GM21528 (cell line): ENCODE results near the gene BTBD9.
"Not testable (repeated sequence)": the region's sequence is repeated elsewhere in the genome, so short reads cannot be mapped to it uniquely, and the experiment has no call there.

Experiments used
- ATAC-seq: cut with Tn5 transposase; IDR thresholded peaks from one replicate; pipeline ENCODE4 v1.9.1; 2021; ENCODE audit warnings: mild to moderate bottlenecking, moderate library complexity; ENCODE audit not compliant: unreplicated experiment, low FRiP score

The BTBD9 gene

GRCh38 chr6:38650207-38650752 is 10.6 kb upstream of the BTBD9 start:
- ATAC-seq, result no peak

- no peak for ATAC-seq
Measured at GRCh38 chr6:38649744-38650143, 10.0 kb upstream of the BTBD9 start.

- no peak for ATAC-seq
Measured at GRCh38 chr6:38648629-38649028, 8.9 kb upstream of the BTBD9 start.

DNA sequence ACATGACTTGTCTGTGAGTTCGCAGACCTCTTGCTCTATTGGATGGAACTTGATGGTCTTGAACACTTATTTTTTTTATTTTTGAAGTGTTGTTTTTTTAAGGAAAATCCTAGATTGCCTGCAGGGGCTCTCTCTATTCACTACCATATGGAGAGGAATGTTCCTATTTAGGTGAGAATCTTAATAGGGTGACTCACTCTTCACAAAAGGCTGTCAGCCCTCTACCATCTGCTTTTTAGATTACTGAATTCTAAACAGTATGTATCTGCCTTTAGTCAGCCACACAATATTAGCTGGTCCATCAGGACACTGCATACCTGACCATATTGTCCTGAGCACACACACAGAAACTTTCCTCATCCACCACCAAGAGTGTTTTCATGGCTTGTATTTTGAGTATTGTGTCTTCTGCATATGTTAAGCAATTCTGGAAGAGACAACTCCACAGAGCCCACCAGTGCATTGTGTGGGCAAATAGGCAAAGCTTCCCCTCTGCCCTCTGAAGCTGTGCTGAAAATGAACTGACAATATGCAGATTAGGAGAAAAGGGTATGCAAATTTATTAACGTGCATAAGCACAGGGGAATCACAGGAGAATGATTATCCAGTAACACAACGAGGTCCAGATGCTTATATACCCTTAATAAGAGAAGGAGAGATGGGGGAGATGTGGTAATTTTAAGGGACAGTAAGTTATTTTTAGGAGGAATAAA is 6.6 kb upstream of the BTBD9 start:
- no peak for ATAC-seq

DNA sequence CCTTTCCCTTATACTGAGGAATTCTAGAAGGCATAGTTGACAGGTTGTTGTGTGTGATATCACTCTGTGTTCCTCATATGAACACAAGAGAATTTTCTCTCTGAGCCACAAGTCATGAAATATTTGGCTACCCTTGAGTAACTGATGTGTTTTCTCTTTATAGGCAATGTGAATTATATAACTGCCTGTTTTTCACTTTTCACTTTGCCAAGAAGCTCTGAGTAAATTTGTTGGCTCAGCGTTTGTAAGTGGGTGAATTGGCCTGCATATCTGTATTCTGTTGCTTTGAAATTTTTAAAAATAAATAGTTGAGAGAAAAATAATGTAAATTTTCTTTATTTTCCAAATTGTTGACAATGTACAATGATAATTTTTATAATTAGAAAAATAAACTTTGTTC is 5.2 kb upstream of the BTBD9 start:
- ATAC-seq, result no peak

- no peak for ATAC-seq
Measured at GRCh38 chr6:38640216-38640909, 634 bp upstream of the BTBD9 start.

DNA sequence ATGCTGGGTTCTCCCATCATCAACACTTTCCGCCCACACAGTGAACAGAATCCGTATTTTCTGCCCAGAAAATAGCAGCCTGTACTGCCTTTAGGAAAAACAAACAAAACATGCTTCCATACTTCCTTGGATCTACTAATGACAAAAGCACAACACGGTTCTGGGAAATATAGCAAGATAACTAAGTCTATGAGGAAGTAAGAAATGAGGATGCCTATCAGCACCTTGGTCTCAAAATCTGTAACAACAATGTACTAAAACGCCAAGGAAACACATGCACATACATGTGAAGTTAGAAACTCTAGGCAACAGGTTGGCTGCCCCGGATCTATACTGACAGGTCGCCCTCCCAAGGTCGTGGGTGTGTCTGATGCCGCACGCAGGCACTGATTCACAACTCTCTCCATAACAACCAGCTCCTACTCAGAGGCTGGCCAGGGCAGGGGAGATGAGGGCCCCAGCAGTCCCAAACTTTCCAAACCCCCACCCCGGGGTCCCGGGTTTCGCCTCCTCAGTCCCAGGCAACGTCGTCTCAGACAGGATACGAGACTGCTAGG is 710 bp downstream of the BTBD9 start:
- ATAC-seq, result peak; percentile 29

GRCh38 chr6:38637756-38638155 is 2.0 kb downstream of the BTBD9 start:
- ATAC-seq, result no peak

DNA sequence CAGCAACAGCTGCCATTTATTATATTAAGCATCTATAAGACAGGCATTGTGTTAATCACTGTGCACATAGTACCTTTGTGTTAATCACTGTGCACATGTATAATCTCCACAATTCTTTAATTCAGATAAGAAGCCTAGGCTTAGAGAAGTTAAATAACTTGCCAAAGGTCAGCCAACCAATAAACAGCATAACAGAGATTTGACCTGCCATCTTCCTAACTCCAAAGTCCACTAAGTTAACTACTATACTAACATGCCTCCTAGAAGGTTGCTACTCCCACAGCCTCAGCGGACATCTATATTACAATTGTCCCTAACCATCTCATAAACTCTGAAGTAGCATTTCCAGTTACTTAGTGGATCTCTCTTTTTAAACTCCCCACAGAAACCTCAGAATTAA is 3.7 kb downstream of the BTBD9 start:
- ATAC-seq, result no peak

DNA sequence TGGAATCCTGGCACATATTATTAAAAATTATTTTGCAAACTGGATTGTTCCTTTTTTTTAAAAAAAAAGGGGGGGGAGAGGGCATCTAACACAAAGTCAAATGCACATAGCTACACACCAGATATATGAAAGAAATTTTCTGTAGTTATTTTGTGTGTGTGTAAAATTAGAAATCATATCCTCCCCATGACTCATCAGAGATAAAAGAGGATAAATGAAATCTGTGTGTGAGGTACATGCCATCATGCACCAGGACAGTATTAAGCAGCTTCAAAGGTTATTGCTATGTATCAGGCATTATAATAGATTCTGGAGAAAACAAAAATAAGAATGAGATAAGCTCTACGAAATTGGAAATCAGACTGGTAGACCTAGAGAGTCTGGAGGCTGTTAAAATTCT is 5.2 kb downstream of the BTBD9 start:
- no peak for ATAC-seq

DNA sequence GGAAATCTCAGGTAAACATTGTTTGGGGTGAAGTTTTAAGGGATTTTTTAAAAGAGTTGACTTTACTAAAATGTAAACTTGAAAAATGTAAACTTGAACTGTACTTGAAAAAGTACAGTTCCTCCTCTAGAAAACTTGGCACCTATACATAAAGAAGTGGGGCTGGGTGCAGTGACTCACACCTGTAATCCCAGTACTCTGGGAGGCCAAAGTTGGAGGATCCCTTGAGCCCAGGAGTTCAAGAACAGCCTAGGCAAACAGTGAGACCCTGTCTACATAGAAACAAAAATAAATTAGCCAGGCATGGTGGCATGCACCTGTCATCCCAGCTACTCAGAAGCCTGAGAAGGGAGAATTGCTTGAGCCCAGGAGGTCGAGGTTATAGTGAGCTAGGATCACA is 7.2 kb downstream of the BTBD9 start:
- ATAC-seq, result no peak

DNA sequence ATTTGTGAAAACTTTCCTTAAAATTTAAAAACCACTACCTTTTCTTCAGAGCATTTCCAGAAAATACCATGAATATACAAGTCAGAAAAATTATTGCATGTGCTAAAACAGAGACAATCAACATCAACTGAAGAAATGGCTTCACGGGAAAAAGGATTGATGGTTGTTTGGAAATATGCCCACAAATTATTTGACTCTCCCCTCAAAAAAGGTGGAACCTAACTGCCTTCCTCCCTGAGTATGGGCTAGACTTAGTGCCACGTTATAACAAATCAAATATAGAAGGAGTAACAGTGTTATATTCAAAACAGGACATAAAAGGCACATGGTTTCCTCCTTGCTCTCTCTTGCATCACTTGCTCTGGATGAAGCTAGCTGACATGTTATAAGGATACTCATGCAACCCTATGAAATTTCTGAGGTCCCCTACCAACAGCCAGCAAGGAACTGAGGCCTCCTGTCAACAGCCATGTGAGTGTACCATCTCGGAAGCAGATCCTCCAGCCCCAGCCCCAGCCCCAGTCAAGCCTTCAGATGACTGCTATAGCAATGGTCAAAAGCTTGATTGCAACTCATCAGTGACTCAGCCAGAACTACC is 8.4 kb downstream of the BTBD9 start:
- no peak for ATAC-seq

- no peak for ATAC-seq
Measured at GRCh38 chr6:38625217-38625616, 14.5 kb downstream of the BTBD9 start.

DNA sequence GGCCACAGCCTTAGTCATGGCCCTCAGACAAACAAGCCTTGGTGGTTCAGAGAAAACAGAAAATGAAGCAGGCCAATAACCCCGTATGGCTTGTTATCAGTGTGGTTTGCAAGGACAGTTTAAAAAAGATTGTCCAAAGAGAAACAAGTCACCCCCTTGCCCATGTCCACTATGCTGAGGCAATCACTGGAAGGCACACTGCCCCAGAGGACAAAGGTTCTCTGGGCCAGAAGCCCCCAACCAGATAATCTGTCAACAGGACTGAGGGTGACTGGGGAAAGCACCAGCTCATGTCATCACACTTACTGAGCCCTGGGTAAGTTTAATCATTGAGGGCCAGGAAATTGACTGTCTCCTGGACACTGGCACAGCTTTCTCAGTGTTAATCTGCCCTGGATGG is 20.4 kb downstream of the BTBD9 start:
- ATAC-seq, result not testable (repeated sequence)

DNA sequence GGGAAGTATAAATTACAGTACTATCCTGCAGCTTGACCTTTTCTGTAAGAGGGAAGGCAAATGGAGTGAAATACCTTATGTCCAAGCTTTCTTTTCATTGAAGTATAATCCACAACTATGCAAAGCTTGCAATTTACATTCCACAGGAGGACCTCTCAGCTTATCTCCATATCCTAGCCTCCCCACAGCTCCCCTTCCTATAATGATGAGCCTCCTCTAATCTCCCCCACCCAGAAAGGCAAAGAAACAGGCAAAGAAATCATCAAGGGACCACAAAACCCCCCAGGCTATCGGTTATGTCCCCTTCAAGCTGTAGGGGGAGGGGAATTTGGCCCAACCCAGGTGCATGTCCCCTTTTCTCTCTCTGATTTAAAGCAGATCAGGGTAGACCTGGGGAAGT is 21.4 kb downstream of the BTBD9 start:
- not testable (repeated sequence) for ATAC-seq

- no peak for ATAC-seq
Measured at GRCh38 chr6:38617856-38618255, 21.9 kb downstream of the BTBD9 start.

DNA sequence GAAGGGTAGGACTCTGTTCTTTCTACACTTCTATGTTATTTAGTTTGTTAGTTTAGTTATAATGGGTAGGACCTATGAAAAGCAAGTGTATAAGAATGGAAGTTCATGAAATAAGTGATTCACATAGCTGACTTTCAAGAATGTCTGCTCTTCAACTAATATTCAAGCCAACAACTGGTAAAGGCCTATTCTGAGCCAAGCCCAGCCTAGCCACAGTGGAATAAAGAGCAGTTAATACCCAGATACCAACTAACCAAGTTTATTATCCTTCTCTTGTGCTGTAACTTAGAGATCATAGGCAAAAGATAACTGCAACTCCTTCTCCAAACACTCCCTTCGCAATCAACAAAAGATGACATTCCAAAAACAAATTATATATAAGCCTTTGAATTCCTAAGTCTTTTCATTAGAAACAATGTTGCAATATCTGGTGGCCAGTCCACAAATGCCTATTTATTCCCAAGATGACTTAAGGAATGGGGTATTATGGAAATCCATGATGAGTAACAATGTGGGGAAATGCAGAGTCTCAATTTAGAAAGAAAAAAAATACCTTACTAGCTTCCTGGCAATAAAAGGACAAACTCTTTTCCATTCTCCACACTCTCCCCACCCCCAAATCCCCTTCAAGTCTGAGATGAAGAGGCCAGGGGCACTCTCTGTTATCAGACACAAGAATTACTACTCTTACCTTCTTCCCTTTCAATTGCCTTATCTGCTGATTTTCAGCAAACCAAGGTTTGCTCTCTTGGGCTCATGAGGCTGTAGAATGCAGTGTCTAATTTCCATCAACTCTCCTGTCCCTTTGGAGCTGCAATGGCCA is 27.4 kb downstream of the BTBD9 start:
- ATAC-seq, result no peak

- no peak for ATAC-seq
Measured at GRCh38 chr6:38610050-38610625, 29.6 kb downstream of the BTBD9 start.

DNA sequence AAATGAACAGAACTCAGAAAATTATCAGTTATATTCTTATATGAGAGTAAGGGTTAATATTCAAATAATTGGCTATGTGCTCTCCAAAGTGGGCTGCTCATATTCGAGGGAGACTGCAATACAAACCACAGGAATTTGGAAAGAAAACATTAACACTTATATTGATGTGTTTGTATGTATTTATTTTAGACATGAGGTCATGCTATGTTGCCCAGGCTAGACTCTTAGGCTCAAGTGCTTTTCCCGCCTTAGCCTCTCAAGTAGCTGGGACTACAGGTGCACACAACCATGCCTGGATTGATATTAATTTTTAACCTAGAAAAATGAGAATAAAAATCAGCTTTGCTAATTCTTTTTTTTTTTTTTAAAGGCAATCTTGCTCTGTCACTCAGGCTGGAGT is 35.0 kb downstream of the BTBD9 start:
- ATAC-seq, result no peak

GRCh38 chr6:38603966-38604365 is 35.8 kb downstream of the BTBD9 start:
- ATAC-seq, result no peak
